Non-pigmented ciliary epithelial cell (primary cell): Measurements from ENCODE around the gene SMCO4.
"Not testable (repeated sequence)": the region's sequence is repeated elsewhere in the genome, so short reads cannot be mapped to it uniquely, and the experiment has no call there.

Source experiments
- DNase-seq: peaks from one replicate; pipeline ENCODE4 v3.0.0-alpha.2; 2010; ENCODE audit warnings: low read depth

The SMCO4 gene

GRCh38 chr11:93543292-93543977 is at the start of gene SMCO4:
TSS of gene SMCO4 (minus strand) at chr11:93543391. CDS start at chr11:93479189, 64,202 bp downstream.
- DNase-seq: no peak

- peak; percentile 43 for DNase-seq
Observed at GRCh38 chr11:93591247-93591898, 48.2 kb upstream of the SMCO4 start.

GRCh38 chr11:93589347-93589746 is 46.2 kb upstream of the SMCO4 start:
- no peak for DNase-seq

GRCh38 chr11:93587858-93588581 is 44.8 kb upstream of the SMCO4 start:
- DNase-seq: no peak

GRCh38 chr11:93587425-93587824 is 44.2 kb upstream of the SMCO4 start:
- not testable (repeated sequence) for DNase-seq

GRCh38 chr11:93585758-93586157 is 42.6 kb upstream of the SMCO4 start:
- DNase-seq: peak; percentile 58

GRCh38 chr11:93583490-93583889 is 40.3 kb upstream of the SMCO4 start:
- no peak for DNase-seq

GRCh38 chr11:93579187-93579751 is 36.1 kb upstream of the SMCO4 start:
- no peak for DNase-seq

- DNase-seq: peak; percentile 55
Observed at GRCh38 chr11:93577286-93577685, 34.1 kb upstream of the SMCO4 start.

- DNase-seq: peak; percentile 56
Observed at GRCh38 chr11:93576870-93577269, 33.7 kb upstream of the SMCO4 start.

GRCh38 chr11:93574638-93575220 is 31.5 kb upstream of the SMCO4 start:
- DNase-seq: no peak

GRCh38 chr11:93573184-93573583 is 30.0 kb upstream of the SMCO4 start:
- no peak for DNase-seq

- no peak for DNase-seq
Observed at GRCh38 chr11:93572621-93573020, 29.4 kb upstream of the SMCO4 start.

- DNase-seq: no peak
Observed at GRCh38 chr11:93572171-93572570, 29.0 kb upstream of the SMCO4 start.

- no peak for DNase-seq
Observed at GRCh38 chr11:93571612-93572011, 28.4 kb upstream of the SMCO4 start.

- peak; percentile 36 for DNase-seq
Observed at GRCh38 chr11:93570759-93571413, 27.7 kb upstream of the SMCO4 start.

GRCh38 chr11:93569496-93569895 is 26.3 kb upstream of the SMCO4 start:
- no peak for DNase-seq

GRCh38 chr11:93568726-93569125 is 25.5 kb upstream of the SMCO4 start:
- no peak for DNase-seq

GRCh38 chr11:93567401-93567895 is 24.3 kb upstream of the SMCO4 start:
- no peak for DNase-seq

- no peak for DNase-seq
Observed at GRCh38 chr11:93564895-93565294, 21.7 kb upstream of the SMCO4 start.

- no peak for DNase-seq
Observed at GRCh38 chr11:93563857-93564256, 20.7 kb upstream of the SMCO4 start.
